Transverse colon (tissue), 4 donors: Measurements from ENCODE around the gene CEP120.

Experiments
- EP300 ChIP-seq: sonication (generic); formaldehyde crosslinking; IDR thresholded peaks from one replicate; pipeline ENCODE4 v1.6.1; 2017; ENCODE audit warnings: antibody characterized with exemption, low read depth
- POLR2A ChIP-seq: fragments of 450-650 bp; IDR thresholded peaks from one replicate; pipeline ENCODE4 v1.6.1; 2016; ENCODE audit warnings: antibody characterized with exemption, mild to moderate bottlenecking, moderate library complexity
- POLR2AphosphoS5 ChIP-seq, 3 donors: sonication (generic); formaldehyde crosslinking; IDR thresholded peaks; one replicate each; pipeline ENCODE4 v1.6.1; 2016; ENCODE audit warnings: antibody characterized with exemption in 3 of 3
- TF ChIP-seq, protein P1 (sequence below), 5 experiments: fragments of 200-600 bp in 3 of 5; fragments of 450-650 bp in 2 of 5; sonication (generic) in 3 of 5; IDR thresholded peaks; 1 replicate in 2 of 5; 2 replicates in 3 of 5; pipeline ENCODE4 v1.5.1; 2016 to 2017; ENCODE audit warnings: antibody characterized with exemption in 5 of 5, inconsistent platforms in 3 of 5, mild to moderate bottlenecking in 2 of 5, moderate library complexity in 1 of 5

DNA sequence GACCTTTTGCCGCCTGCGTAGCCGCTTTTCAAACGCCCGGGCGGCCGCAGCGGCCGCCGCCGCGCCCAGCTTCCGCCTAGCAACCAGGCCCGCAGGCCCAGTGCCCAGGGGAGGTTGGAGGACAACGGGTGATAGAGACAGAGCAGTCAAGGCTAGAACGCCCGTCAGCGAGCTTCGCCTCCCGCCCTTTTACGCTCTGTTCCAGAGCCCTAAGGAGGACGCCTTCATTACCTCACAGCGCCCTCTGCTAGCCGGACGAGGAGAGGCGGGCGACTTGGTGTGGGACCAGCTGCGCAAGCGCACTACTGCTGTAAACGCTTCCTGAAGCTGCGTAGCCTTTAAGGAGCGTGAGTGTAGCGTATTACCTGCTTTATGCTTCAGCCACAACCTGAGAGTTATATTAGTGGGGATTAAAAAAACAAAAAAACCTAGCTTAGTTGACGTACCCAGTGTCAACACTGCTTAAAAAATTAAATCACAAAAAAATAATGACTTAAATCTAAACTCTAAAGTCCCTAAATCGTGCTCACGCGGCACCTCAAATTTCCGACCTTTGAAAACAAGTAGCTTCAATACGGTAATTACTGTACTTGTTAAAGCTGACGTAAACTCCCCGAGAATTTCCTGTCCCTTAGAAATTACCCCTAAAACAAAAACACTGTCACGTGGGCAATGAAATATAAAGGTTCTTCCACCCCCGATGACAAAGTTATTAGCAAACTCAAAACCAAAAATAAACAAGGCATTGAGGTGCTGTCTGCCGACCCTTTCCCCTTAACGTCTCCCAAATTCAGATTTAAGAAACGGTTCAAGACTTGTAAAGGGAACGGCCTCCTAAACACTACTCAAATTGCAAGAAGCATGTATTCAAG lies at the start of gene CEP120:
- TF ChIP-seq POLR2A = peak; percentile 95
- TF ChIP-seq EP300 = peak; percentile 45
- TF ChIP-seq, protein P1, sequence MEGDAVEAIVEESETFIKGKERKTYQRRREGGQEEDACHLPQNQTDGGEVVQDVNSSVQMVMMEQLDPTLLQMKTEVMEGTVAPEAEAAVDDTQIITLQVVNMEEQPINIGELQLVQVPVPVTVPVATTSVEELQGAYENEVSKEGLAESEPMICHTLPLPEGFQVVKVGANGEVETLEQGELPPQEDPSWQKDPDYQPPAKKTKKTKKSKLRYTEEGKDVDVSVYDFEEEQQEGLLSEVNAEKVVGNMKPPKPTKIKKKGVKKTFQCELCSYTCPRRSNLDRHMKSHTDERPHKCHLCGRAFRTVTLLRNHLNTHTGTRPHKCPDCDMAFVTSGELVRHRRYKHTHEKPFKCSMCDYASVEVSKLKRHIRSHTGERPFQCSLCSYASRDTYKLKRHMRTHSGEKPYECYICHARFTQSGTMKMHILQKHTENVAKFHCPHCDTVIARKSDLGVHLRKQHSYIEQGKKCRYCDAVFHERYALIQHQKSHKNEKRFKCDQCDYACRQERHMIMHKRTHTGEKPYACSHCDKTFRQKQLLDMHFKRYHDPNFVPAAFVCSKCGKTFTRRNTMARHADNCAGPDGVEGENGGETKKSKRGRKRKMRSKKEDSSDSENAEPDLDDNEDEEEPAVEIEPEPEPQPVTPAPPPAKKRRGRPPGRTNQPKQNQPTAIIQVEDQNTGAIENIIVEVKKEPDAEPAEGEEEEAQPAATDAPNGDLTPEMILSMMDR (IDR thresholded peaks at IDR 0.05) = peak; percentile 60 to 94 (median 79)
- peak; percentile 89 to 93 (median 91) for TF ChIP-seq POLR2AphosphoS5 (IDR thresholded peaks at IDR 0.05)
